ENCODE results near the gene IRF4.
"Not testable (repeated sequence)": the region's sequence is repeated elsewhere in the genome, so short reads cannot be mapped to it uniquely, and the experiment has no call there.

IRF4 gene

GRCh38 chr6:422433-423054 is 31.0 kb downstream of the IRF4 start:
- no peak for DNase-seq (ENCODE audit: low spot score)

DNA sequence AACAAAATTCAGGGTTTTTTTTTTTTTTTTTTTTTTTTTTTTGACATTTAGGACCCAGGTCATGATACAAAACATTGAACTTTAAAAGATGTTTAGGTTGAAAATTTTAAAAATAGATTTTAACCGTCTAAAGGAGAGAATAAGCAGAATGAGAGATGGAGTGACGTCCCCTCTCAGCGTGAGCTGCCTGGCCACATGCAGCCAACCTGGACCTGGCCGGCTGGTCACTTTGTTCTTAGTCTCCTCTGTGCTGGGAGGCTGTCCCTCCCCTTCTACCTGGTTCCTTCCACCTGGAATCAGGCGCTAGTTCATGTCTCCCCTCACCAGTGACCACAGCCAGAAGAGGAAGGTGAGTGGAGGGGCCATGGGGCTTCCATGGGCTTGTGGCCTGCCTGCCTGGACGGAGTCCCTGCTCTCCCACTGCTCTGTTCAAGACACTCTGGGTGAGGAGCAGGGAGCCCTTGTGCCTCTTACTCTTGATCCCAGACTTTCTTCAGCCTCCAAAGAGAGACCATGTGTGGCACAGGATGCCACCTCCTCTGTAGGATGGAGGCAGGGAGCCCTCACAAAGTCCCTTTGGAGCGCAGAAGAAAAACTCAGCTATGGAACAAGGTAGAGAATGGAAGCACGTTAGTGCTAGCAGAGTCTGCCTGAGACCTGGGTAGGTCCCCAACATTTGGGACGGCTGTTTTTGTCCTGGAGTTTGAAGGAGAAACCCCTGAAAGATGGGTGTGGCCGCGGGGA is 31.7 kb downstream of the IRF4 start:
- DNase-seq (ENCODE audit: low spot score), result no peak

- DNase-seq (ENCODE audit: low spot score), result no peak
Observed at GRCh38 chr6:423799-424345, 32.3 kb downstream of the IRF4 start.

GRCh38 chr6:424741-425417 is 33.3 kb downstream of the IRF4 start:
- DNase-seq (ENCODE audit: low spot score), result no peak

- DNase-seq (ENCODE audit: low spot score), result not testable (repeated sequence)
Observed at GRCh38 chr6:425418-425788, 33.9 kb downstream of the IRF4 start.

DNA sequence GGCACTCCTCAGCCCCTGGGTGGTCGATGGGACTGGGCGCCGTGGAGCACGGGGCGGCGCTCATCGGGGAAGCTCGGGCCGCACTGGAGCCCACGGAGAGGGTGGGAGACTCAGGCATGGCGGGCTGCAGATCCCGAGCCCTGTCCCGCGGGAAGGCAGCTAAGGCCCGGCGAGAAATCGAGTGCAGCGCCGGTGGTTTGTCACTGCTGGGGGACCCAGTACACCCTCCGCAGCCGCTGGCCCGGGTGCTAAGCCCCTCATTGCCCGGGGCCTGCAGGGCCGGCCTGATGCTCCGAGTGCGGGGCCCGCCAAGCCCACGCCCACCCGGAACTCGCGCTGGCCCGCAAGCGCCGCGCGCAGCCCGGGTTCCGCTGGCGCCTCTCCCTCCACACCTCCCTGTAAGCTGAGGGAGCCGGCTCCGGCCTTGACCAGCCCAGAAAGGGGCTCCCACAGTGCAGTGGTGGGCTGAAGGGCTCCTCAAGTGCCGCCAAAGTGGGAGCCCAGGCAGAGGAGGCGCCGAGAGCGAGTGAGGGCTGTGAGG is 34.7 kb downstream of the IRF4 start:
- DNase-seq (ENCODE audit: low spot score), result not testable (repeated sequence)

DNA sequence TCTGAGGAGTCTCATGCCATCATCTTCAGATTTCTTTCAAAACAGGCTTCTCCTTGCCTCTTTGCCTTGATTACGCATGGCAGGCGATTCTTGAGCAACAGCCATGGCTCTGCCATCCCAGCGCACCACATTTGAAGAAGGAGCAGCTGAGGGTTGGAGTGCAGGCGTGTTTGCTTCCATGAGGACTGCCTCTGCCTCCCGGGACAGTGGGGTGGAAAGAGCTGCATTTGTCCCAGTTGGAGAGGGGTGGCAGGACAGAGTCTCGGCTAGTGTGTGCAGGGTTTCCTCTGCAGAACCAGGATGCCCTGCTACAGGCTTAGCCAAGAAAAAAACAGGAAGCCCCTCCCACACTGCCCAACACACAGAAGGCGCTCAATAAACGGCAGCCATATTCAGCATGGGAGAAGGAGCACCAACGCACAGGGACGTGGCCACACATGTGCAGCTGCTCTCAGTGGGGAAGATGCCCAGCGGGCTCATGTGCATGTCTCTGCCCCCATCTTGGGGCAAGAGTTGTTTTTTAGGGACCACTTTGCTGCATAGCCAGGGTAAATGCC is 36.6 kb downstream of the IRF4 start:
- DNase-seq (ENCODE audit: low spot score), result no peak

- no peak for DNase-seq (ENCODE audit: low spot score)
Observed at GRCh38 chr6:429515-430121, 38.1 kb downstream of the IRF4 start.

DNA sequence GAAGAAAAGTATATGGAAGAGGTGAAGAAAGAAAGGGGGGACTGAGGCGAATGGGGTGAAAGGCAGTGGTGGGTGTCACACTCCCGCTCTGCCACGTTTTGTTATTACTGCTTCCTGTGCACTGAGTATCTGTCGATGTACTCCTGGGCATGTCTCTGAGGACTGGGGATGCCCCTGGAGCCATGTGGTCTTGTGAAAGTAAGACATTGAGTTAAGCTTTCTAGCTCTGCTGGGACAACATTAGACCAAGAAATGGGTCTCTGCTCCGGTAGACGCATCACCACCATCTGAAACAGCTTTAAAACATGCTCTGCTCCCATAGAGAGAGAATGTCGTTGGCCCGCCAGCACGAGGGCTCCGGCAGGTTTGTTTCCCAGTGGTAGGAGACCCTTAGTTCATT is 40.0 kb downstream of the IRF4 start:
- no peak for DNase-seq (ENCODE audit: low spot score)

- no peak for DNase-seq (ENCODE audit: low spot score)
Observed at GRCh38 chr6:431986-432385, 40.4 kb downstream of the IRF4 start.

DNA sequence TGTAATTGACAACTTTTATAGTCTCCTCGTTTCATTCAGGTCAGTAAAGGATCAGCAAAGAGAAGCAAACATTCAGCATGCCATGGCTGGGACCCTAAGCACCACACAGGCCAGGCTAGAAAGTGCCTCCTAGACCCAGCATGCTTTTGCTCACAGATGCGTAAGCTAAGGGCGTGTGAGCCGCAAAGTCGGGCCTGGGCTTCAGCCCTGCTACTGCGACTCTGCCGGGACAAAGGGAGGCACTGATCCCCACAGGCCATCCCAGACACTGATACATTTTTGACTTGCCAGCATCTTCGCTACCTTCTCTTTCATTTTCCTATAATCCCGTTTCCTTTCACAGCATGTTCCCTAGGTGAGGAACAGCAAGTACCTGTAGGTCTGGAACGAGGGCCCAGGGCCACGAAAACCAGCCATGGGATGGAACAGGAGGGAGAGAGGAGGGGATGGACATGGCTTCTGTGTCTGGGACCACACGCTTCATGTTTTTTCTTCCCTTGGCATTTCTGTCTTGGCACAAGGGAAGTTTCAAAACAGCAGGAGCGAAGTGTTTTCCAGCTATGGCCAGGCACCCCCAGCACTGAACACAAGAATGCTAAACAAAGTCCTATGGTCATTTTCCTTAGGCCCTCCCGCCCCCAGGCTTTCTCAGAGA is 42.6 kb downstream of the IRF4 start:
- DNase-seq (ENCODE audit: low spot score), result no peak

DNA sequence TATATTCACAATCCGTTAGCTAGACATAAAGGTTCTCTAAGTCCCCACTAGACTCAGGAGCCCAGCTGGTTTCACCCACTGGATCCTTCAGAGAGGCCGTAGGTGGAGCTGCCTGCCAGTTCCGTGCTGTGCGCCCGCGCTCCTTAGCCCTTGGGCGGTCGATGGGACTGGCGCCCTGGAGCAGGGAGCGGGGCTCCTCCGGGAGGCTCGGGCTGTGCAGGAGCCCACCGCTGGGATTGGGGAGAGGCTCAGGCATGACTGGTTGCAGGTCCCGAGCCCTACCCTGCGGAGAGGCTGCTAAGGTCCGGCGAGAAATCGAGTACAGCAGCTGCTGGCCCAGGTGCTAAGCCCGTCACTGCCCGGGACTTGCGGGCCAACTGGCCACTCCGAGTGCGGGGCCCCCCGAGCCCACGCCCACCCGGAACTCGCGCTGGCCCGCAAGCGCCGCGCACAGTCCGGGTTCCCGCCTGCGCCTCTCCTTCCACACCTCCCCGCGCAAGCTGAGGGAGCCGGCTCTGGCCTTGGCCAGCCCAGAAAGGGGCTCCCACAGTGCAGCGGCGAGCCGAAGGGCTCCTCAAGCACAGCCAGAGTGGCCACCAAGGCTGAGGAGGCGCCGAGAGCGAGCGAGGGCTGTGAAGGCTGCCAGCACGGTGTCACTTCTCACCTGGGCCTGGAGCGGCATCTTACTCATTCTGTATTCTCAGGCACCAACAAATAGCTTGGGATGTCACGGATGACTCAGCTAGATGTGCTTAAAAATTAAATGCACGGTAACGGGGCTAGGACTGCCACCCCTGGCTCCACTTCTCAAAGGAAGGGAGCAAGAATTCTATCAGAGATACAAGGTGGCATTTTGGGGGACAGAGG is 44.1 kb downstream of the IRF4 start:
- no peak for DNase-seq (ENCODE audit: low spot score)

- no peak for DNase-seq (ENCODE audit: low spot score)
Observed at GRCh38 chr6:436308-437036, 44.9 kb downstream of the IRF4 start.

DNA sequence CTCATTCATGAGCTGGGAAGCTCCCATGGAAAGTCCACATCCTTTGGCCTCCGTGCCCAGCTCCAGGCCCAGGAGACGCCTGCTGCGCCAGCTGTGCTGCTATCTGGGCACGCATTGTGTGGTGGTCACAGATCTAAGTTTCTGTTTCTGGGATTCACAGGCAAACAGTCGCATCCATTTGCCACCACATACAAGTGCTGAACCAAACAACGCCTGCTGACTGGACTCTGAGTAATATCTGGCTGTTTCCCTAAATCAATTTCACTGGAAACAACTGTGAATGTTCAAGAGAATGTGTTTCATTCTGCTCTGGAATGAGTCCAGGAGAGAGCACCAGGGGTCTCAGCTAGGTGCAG is 45.5 kb downstream of the IRF4 start:
- no peak for DNase-seq (ENCODE audit: low spot score)

- no peak for DNase-seq (ENCODE audit: low spot score)
Observed at GRCh38 chr6:438634-439170, 47.1 kb downstream of the IRF4 start.

DNA sequence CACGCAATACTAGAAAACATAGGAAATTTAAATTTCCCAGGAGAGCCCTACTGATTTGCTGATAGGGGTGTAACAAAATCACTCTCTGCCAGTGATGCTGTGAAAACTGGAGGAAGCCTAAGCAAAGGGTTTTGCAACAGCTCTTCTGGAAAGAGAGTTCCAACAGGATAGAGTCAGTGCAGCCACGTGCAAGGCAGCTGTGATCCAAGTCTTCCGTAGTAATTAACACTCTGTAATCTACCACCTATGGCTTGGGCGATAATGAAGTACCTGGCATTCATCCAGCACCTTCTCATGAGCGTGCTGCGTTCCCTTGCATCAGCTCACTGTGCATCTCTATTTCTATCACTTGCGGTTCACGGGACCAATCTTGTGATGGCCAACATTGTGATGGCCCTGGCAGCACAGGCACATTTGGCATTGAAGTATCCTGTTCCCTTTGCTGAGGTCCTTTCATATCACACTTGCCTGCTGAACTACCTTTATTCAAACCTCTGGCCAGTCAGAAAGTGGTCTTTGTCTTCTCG is 48.2 kb downstream of the IRF4 start:
- DNase-seq (ENCODE audit: low spot score), result no peak

- DNase-seq (ENCODE audit: low spot score), result no peak
Observed at GRCh38 chr6:441126-441920, 49.8 kb downstream of the IRF4 start.

DNA sequence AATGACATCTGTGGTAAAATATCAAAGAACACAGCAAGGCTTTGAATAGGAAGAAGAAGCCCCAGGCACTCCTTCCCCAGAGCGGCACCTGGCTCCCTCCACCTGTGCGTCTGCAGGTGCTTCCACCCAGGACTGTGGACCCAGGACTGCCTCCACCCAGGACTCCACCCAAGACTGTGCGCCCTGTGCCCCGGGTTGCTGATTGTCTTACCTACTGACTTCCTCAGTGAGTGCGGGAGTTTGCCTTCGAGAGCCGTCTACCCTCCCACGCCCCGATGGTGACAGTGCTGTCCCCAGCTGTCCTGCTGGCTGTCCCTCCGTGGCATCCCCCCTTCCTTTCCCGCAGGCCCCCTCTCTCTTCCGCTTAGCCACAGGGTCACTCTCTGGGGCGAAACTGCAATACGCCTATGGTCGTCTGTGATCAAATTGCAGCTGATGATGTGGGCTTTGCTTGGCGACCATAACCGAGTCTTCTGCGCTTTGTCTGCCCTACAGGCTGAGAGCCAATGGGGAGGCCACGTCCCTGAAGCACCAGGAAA is 52.1 kb downstream of the IRF4 start:
- no peak for DNase-seq (ENCODE audit: low spot score)

Data from ecto neural progenitor cell (in vitro differentiated cells).